Activated CD8-positive, alpha-beta T cell treated with anti-CD3 and anti-CD28 coated beads, Interleukin-2, amount 10 ng/mL, durations not matched to agents 7 days and 5 days (primary cell): ENCODE measurements around the gene XIRP2. TPM values are rescaled to one million over a fixed set of nuclear protein-coding genes. Genes with fewer than 3 reads are reported as not detected.

Experiments used
- ATAC-seq: fragments of 150-1000 bp; cut with Tn5 transposase; one replicate; pipeline ENCODE4 v1.10.0; 2021; ENCODE audit warnings: moderate library complexity
- CTCF ChIA-PET: fragments of 350-600 bp; sonication (Branson Sonifier 250); formaldehyde crosslinking; loops from one replicate; lab custom pipeline; 2021; ENCODE audit warnings: antibody characterized with exemption; lab: Charles Lee
- POLR2A ChIA-PET: fragments of 350-600 bp; sonication (Branson Sonifier 250); formaldehyde crosslinking; loops from one replicate; lab custom pipeline; 2021; ENCODE audit warnings: antibody characterized with exemption; lab: Charles Lee
- DNase-seq: peaks from one replicate; pipeline ENCODE4 v3.0.0-alpha.2; 2020
- H3K27ac Mint-ChIP-seq: one replicate; pipeline ENCODE4 v1.8.0; 2021; ENCODE audit warnings: mild to moderate bottlenecking, mixed read lengths
- H3K27me3 Mint-ChIP-seq: one replicate; pipeline ENCODE4 v1.8.0; 2021; ENCODE audit warnings: low read depth, mixed read lengths
- H3K36me3 Mint-ChIP-seq: one replicate; pipeline ENCODE4 v1.8.0; 2021; ENCODE audit warnings: low read depth, mixed read lengths
- H3K4me1 Mint-ChIP-seq: one replicate; pipeline ENCODE4 v1.8.0; 2021; ENCODE audit warnings: low read depth, mixed read lengths
- H3K4me3 Mint-ChIP-seq: one replicate; pipeline ENCODE4 v1.8.0; 2021; ENCODE audit warnings: mild to moderate bottlenecking, mixed read lengths
- H3K9me3 Mint-ChIP-seq: one replicate; pipeline ENCODE4 v1.8.0; 2022; ENCODE audit warnings: mixed read lengths; ENCODE audit not compliant: insufficient read depth
- total RNA-seq, 2 experiments: library from RNA; stranded (reverse); gene quantifications; one replicate each; pipeline ENCODE4 v1.2.3, GENCODE V29; 2021

XIRP2 gene
- total RNA-seq, 2 experiments from 2014 or later: not detected

DNA sequence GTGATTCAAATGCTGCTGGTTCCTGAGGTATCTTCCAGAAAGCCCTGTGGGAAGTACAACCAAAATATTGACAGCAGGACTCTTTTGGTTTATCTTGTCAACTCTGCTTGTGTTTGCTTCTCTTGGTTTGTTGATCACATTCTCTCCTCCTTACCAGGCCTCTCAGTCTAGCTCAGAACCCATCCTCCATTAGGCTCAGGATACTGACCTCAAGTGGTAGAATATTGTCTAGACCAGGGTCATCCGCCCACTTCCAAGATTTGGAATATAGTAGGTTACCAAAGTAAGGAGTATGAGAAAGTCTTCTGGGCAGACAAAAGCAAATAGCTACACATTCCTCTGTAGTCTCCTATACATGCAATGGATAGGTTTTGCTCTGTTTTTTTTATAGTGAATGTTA, 56.6 kb downstream of the XIRP2 start:
- H3K4me3 Mint-ChIP-seq: no peak overlapping the region
- POLR2A ChIA-PET: no interaction called here

DNA sequence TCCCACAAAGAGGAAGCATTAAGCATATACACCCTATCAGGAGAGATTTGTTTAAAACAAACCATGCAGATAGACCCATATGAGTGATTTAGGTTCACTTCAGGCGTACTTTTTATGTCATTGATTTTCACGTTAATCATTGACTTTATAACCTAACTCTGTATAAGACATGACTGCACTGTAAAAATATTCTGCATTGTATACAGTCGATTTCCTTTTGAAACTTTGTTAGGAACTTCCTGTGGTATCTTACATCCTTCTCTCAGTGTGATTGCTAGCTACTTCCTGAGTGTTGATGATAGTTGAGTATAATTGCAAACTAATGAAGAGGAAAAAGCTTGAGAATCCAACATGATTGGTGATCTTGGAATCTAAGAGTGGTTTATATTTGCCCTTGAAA, 69.4 kb downstream of the XIRP2 start:
- Mint-ChIP-seq H3K27me3 (no peaks in the 10 kb centered on the region), H3K4me3 (no peak overlapping the region), H3K27ac (no peak overlapping the region), H3K4me1 (peaks cover 4% of the 10 kb centered on the region), H3K36me3 (no peaks in the 10 kb centered on the region), H3K9me3 (no peaks in the 10 kb centered on the region)
- ChIA-PET CTCF (no interaction called here), POLR2A (no interaction called here)
- ATAC-seq (no peak), DNase-seq (no peak)

More for the DNA sequence above, 56.6 kb downstream of the XIRP2 start:
- no peaks in the 10 kb centered on the region for H3K36me3 Mint-ChIP-seq
- no peak overlapping the region for H3K27ac Mint-ChIP-seq
- ATAC-seq (no peak), DNase-seq (no peak)
- no peaks in the 10 kb centered on the region for H3K4me1 Mint-ChIP-seq
- CTCF ChIA-PET: no interaction called here
- H3K9me3 Mint-ChIP-seq: no peaks in the 10 kb centered on the region
- H3K27me3 Mint-ChIP-seq: no peaks in the 10 kb centered on the region

DNA sequence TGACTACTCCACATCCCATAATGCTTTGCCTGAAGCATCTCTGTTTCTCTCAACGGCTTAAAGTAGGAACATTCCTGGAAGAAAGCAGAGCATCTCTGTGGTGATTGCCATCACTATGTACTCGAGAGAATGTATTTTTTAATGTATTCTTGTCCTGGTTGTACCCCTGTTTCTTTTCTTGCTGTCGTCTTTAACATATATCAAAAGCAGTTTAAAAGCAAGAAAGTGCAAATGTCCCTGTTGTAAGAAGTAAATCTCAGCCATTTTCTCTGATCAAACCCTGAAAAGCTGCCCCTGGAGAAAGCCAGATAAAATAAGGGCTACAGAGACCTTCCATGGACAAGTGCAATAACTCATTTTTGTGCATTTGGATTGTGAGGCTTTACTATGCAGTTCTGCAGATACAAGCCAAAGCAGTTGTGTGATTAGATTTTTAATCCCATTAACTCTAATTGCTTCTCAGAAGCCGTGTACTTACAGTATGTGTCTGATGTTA, 70.8 kb downstream of the XIRP2 start:
- ChIA-PET POLR2A (no interaction called here), CTCF (no interaction called here)
- no peak overlapping the region for H3K27ac Mint-ChIP-seq
- H3K4me3 Mint-ChIP-seq: no peak overlapping the region
- DNase-seq: no peak
- H3K4me1 Mint-ChIP-seq: peaks cover 4% of the 10 kb centered on the region
- H3K27me3 Mint-ChIP-seq: no peaks in the 10 kb centered on the region
- ATAC-seq: no peak
- no peaks in the 10 kb centered on the region for H3K36me3 Mint-ChIP-seq
- no peaks in the 10 kb centered on the region for H3K9me3 Mint-ChIP-seq

DNA sequence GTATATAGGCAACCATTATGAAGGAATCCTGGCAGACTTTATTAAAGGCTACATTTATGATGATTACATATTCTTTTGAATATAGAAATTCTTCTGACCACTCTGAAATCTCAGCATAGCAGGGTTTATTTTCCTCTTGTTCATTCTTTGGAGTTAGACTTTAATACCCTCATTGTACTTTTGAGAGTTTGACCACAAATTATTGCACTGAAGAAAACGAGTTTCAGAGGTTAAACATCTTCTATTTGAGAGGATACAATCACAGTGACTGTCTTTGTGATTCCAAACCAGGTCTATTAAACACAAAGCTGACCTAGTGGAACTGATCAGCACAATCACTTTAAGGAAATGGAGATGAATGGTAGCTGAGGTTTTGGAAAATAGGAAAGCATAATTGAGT, 71.3 kb downstream of the XIRP2 start:
- no peak for ATAC-seq
- H3K9me3 Mint-ChIP-seq: no peaks in the 10 kb centered on the region
- no peak overlapping the region for H3K27ac Mint-ChIP-seq
- no peak for DNase-seq
- peaks cover 4% of the 10 kb centered on the region for H3K4me1 Mint-ChIP-seq
- no peak overlapping the region for H3K4me3 Mint-ChIP-seq
- H3K36me3 Mint-ChIP-seq: no peaks in the 10 kb centered on the region
- ChIA-PET POLR2A (no interaction called here), CTCF (no interaction called here)
- H3K27me3 Mint-ChIP-seq: no peaks in the 10 kb centered on the region

DNA sequence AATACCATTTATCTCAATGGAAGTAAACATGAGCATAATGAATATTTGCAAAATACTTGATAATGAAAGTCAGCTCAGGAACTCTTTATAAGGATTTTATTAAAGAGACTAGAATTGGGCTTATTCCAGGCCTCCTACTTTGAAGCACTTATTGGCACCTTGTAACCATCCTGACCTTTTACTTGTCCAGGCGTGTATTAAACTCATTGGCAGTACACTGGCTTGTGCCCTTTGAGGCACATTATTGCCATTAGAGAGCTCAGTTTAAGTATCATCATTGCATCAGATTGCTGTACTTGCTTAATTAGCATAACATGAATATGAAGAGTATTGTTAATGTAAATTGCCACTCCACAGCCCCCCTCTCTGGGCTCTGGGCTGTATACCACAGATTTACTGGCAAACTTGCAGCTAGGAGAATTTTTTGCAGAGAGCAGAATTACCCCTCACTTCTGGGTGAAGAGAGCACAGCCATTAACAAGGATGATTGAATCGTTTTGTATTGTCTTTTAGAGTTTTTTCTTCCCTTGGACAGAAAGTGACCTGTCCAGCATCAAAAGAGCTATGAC, 72.5 kb downstream of the XIRP2 start:
- Mint-ChIP-seq H3K9me3 (no peaks in the 10 kb centered on the region), H3K36me3 (no peaks in the 10 kb centered on the region), H3K27ac (no peak overlapping the region), H3K27me3 (no peaks in the 10 kb centered on the region), H3K4me1 (peaks cover 4% of the 10 kb centered on the region), H3K4me3 (no peak overlapping the region)
- ChIA-PET CTCF (no interaction called here), POLR2A (no interaction called here)
- no peak for ATAC-seq
- no peak for DNase-seq

DNA sequence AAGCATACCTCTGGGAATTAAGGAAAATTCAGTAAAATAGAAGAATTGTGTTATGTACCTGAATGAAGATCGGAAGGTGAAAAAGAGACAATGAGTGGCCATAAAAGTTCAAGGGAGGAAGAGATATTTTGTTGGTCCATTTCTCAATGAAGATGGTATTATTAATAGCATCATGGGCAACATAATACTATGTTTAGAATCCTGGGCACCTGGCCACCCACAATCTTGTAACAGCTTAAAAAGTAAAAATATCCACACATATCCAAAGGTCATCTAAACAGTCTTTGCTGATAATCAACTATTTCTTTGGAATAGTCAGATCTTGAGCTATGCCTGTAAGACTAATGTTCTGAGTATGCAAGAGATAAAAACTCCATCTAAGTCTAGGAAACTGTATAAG, 73.7 kb downstream of the XIRP2 start:
- peaks cover 4% of the 10 kb centered on the region for H3K4me1 Mint-ChIP-seq
- POLR2A ChIA-PET: no interaction called here
- CTCF ChIA-PET: no interaction called here
- H3K4me3 Mint-ChIP-seq: no peak overlapping the region
- no peak for ATAC-seq
- no peak overlapping the region for H3K27ac Mint-ChIP-seq
- H3K9me3 Mint-ChIP-seq: no peaks in the 10 kb centered on the region
- DNase-seq: no peak
- H3K27me3 Mint-ChIP-seq: no peaks in the 10 kb centered on the region
- H3K36me3 Mint-ChIP-seq: no peaks in the 10 kb centered on the region

DNA sequence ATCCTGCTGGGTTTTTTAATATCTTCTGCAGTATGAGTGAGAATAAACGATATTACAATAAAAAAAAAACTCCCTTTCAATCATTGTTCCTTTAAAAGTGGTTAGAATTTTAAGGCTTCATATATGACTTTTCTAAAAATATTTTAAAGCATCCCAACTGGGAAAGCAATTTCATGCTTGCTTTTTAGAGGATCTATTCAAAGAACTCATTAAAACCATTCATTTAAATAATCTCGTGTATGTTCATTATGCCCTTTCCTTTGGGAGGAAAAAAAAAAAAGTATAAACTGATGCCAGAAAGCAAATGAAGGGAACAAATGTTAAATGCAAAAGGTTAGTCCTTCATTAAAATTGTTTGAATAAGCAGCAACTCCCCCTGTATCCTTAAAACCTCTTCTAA, 81.2 kb downstream of the XIRP2 start:
- no peak for DNase-seq
- POLR2A ChIA-PET: no interaction called here
- Mint-ChIP-seq H3K4me1 (no peaks in the 10 kb centered on the region), H3K36me3 (no peaks in the 10 kb centered on the region), H3K9me3 (no peaks in the 10 kb centered on the region), H3K27ac (no peak overlapping the region), H3K27me3 (no peaks in the 10 kb centered on the region), H3K4me3 (no peak overlapping the region)
- no peak for ATAC-seq
- CTCF ChIA-PET: no interaction called here

DNA sequence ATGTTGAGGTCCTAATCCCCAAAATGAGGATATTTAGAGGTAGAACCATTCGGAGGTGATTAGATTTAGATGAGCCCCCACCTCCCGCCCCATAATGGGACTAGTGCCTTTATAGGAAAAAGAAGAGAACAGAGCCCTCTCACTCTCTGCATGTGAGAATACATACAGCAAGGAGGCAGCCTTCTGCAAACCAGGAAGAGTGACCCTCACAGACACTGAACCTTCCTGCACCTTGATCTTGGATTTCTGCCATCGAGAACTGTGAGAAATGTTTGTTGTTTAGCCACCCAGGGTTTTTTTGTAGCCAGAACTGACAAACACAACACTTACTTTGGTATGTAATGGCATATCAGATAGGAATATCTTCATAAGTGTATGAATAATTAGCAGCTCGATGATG, 83.7 kb downstream of the XIRP2 start:
- DNase-seq: no peak
- CTCF ChIA-PET: no interaction called here
- H3K4me1 Mint-ChIP-seq: no peaks in the 10 kb centered on the region
- no peaks in the 10 kb centered on the region for H3K27me3 Mint-ChIP-seq
- no peak overlapping the region for H3K4me3 Mint-ChIP-seq
- H3K9me3 Mint-ChIP-seq: no peaks in the 10 kb centered on the region
- POLR2A ChIA-PET: no interaction called here
- H3K36me3 Mint-ChIP-seq: no peaks in the 10 kb centered on the region
- no peak overlapping the region for H3K27ac Mint-ChIP-seq
- ATAC-seq: no peak

DNA sequence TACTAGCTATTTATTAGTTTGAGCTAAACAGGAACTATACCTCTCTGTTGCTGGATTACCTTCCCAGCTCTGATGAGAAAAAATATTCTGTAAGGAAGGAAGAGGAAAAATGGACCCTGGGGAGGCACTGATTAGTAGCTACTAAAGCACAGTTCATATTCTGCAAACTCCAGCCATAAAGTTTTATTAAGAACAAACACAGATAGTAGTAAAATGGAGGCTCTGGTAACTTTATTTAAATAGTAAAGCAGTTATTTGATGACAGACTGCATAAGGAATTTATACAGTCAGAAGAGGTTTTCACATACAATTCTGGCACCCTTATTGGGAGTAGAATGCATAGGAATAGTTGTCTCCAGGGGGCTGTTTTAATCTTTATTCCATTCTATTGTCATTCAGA, 84.1 kb downstream of the XIRP2 start:
- H3K4me3 Mint-ChIP-seq: no peak overlapping the region
- H3K9me3 Mint-ChIP-seq: no peaks in the 10 kb centered on the region
- ATAC-seq (no peak), DNase-seq (no peak)
- POLR2A ChIA-PET: no interaction called here
- CTCF ChIA-PET: no interaction called here
- no peaks in the 10 kb centered on the region for H3K4me1 Mint-ChIP-seq
- H3K27me3 Mint-ChIP-seq: no peaks in the 10 kb centered on the region
- no peaks in the 10 kb centered on the region for H3K36me3 Mint-ChIP-seq
- no peak overlapping the region for H3K27ac Mint-ChIP-seq

DNA sequence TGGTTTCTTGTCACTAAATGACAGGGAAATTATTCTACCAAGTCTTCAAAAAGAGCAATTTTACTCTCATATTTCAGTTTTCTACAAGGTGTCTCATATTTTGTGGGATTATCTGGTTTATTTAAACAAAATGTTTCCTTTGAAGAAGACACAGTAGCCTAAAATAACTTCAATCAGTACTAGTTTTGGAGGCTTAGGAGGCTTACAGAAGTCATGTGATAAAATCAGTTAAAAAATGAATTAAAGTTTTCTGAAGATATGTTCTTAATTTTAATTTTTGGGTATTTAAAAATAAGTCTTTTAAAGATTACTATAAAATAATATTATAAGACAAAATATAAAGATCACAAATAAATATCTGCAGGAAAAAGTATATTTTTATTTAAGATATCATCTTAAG, 95.9 kb downstream of the XIRP2 start:
- Mint-ChIP-seq H3K36me3 (no peaks in the 10 kb centered on the region), H3K4me1 (no peaks in the 10 kb centered on the region), H3K9me3 (peaks cover 9% of the 10 kb centered on the region), H3K27ac (no peak overlapping the region), H3K27me3 (no peaks in the 10 kb centered on the region), H3K4me3 (no peak overlapping the region)
- ChIA-PET POLR2A (no interaction called here), CTCF (no interaction called here)
- DNase-seq (no peak), ATAC-seq (no peak)

DNA sequence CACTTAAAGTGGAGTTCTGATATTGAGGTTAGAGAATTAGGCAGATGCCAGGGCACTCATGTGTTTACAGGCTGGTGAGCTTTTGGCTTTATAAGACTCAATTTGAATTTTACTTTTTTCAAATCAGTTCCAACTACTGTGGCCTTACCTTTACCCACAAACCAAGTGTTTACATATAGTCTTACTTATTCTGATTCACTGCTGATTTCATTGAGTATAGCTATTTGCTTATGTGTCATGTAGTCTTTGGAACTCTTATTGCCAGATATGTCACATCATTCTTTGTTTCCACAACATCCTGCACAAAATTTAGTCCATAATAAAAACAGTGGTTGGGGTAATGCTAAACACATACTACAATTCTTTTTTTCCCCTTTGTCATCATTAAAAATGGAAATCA, 96.5 kb downstream of the XIRP2 start:
- POLR2A ChIA-PET: no interaction called here
- ATAC-seq (no peak), DNase-seq (no peak)
- Mint-ChIP-seq H3K9me3 (peaks cover 9% of the 10 kb centered on the region), H3K4me1 (no peaks in the 10 kb centered on the region), H3K36me3 (no peaks in the 10 kb centered on the region), H3K27ac (no peak overlapping the region), H3K27me3 (no peaks in the 10 kb centered on the region), H3K4me3 (no peak overlapping the region)
- CTCF ChIA-PET: no interaction called here

DNA sequence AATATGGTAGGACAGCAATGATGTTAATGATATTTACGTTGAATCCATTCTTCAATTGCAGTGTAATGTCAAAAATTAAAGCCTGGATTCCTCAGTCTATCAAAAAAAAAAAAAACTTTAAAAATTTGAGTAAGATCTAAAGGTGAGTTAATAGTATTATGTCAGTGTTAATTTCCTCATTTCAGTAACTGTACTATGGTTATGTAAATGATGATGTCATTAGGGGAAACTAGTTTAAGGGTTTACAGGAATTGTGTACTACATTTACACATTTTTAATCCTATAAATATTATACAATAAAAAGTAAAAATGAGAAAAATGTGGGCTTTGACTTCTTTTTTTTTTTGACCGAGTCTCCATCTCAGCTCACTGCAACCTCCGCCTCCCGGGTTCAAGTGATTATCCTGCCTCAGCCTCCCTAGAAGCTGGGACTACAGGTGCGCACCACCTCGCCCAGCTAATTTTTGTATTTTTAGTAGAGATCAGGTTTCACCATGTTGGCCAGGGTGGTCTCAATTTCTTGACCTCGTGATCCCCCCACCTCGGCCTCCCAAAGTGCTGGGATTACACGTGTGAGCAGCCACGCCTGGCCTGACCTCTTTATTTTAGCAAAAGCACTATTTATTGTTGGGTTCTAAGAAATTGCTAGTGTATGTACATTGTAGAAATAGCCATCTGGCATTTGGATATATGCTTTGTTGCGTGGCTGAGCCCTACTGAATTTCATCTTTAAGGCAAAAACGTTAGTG, 106.5 kb downstream of the XIRP2 start:
- ChIA-PET CTCF (no interaction called here), POLR2A (no interaction called here)
- no peaks in the 10 kb centered on the region for H3K36me3 Mint-ChIP-seq
- no peaks in the 10 kb centered on the region for H3K9me3 Mint-ChIP-seq
- ATAC-seq (no peak), DNase-seq (no peak)
- H3K4me1 Mint-ChIP-seq: no peaks in the 10 kb centered on the region
- H3K27ac Mint-ChIP-seq: no peak overlapping the region
- no peaks in the 10 kb centered on the region for H3K27me3 Mint-ChIP-seq
- H3K4me3 Mint-ChIP-seq: no peak overlapping the region
